RWPE1 (cell line): ENCODE data around the gene IFT43.

Experiments used
- CTCF ChIA-PET: fragments of 350-600 bp; sonication (Branson Sonifier 250); formaldehyde crosslinking; extraction: SDS; loops from one replicate; lab custom pipeline; 2021; lab: Yijun Ruan, JAX
- POLR2A ChIA-PET: fragments of 400-600 bp; formaldehyde crosslinking; extraction: SDS; loops from one replicate; lab custom pipeline; 2020; ENCODE audit warnings: antibody characterized with exemption; ENCODE audit not compliant: low non-redundant PET; lab: Yijun Ruan, JAX
- DNase-seq: peaks from one replicate; pipeline ENCODE4 v3.0.0; 2012; ENCODE audit warnings: low spot score
- H3K27ac ChIP-seq: fragments of 450-650 bp; 2 replicates; pipeline ENCODE4 v1.5.1; 2017
- CTCF ChIP-seq: fragments of 450-650 bp; conservative IDR thresholded peaks from 2 replicates; pipeline ENCODE4 v1.5.1; 2017; ENCODE audit warnings: low read depth, mild to moderate bottlenecking

The IFT43 gene

GRCh38 chr14:75990297-75990696 is 4.7 kb downstream of the IFT43 start:
- H3K27ac ChIP-seq: no peak overlapping the region
- TF ChIP-seq CTCF: no peak
- ChIA-PET CTCF (interaction anchor here (0.6 kb wide), 1 partner anchor 547 kb away, joined by 3 read pairs; no protein-coding TSS in a partner anchor), POLR2A (no interaction called here)
- no peak for DNase-seq

- H3K27ac ChIP-seq: no peak overlapping the region
- no peak for TF ChIP-seq CTCF
- ChIA-PET POLR2A (no interaction called here), CTCF (no interaction called here)
- DNase-seq: no peak
These were observed 6.2 kb downstream of the IFT43 start for GRCh38 chr14:75991753-75992152.

- TF ChIP-seq CTCF: no peak
- ChIA-PET CTCF (interaction anchor here (0.7 kb wide), 1 partner anchor 734 kb away, joined by 5 read pairs; no protein-coding TSS in a partner anchor), POLR2A (no interaction called here)
- no peak for DNase-seq
- no peak overlapping the region for H3K27ac ChIP-seq
These were observed 8.0 kb downstream of the IFT43 start for GRCh38 chr14:75993567-75994041.

- POLR2A ChIA-PET: no interaction called here
- CTCF ChIA-PET: interaction anchor here (1.2 kb wide), 1 partner anchor 55 kb away, joined by 4 read pairs; no protein-coding TSS in a partner anchor
- H3K27ac ChIP-seq: no peak overlapping the region
- DNase-seq: no peak
- no peak for TF ChIP-seq CTCF
These were observed 9.9 kb downstream of the IFT43 start for GRCh38 chr14:75995372-75996041.

- ChIA-PET POLR2A (no interaction called here), CTCF (no interaction called here)
- H3K27ac ChIP-seq: no peak overlapping the region
- no peak for TF ChIP-seq CTCF
- no peak for DNase-seq
These were observed 10.9 kb downstream of the IFT43 start for GRCh38 chr14:75996488-75996887.

GRCh38 chr14:75999511-76000190 is 14.1 kb downstream of the IFT43 start:
- ChIA-PET CTCF (no interaction called here), POLR2A (no interaction called here)
- no peak for DNase-seq
- no peak for TF ChIP-seq CTCF
- no peak overlapping the region for H3K27ac ChIP-seq
